OCI-LY3 (cell line): ENCODE results near the gene KCNH5.

Experiments used
- H2AFZ ChIP-seq: fragments of 200-600, 300-600 bp; shearing (Covaris generic); 2 replicates; pipeline ENCODE4 v1.6.0; 2014; ENCODE audit warnings: antibody characterized with exemption, low read depth, low read length
- H3K27ac ChIP-seq: fragments of 200-600, 300-600 bp; sonication (generic); 2 replicates; pipeline ENCODE4 v1.5.1; 2014; ENCODE audit warnings: mild to moderate bottlenecking, low read length, moderate library complexity, mixed read lengths
- H3K27me3 ChIP-seq: fragments of 200-600, 300-600 bp; sonication (generic); 2 replicates; pipeline ENCODE4 v1.6.1; 2014; ENCODE audit warnings: low read depth, low read length, mixed read lengths
- H3K36me3 ChIP-seq: fragments of 200-600, 300-600 bp; sonication (generic); replicated peaks from 2 replicates; pipeline ENCODE3; 2014; ENCODE audit warnings: low read depth, low read length, mixed read lengths
- H3K4me1 ChIP-seq: fragments of 300-600, 200-600 bp; sonication (generic); 2 replicates; pipeline ENCODE4 v1.6.1; 2014; ENCODE audit warnings: low read length, mixed read lengths
- H3K4me2 ChIP-seq: fragments of 200-600, 300-600 bp; sonication (generic); 2 replicates; pipeline ENCODE4 v1.6.1; 2014; ENCODE audit warnings: low read length, mixed read lengths
- H3K4me3 ChIP-seq: fragments of 300-600, 200-600 bp; sonication (generic); 2 replicates; pipeline ENCODE4 v1.5.1; 2014; ENCODE audit warnings: antibody characterized with exemption, mild to moderate bottlenecking, low read length, moderate library complexity
- H3K79me2 ChIP-seq: fragments of 300-600, 200-600 bp; shearing (Covaris generic); 2 replicates; pipeline ENCODE4 v1.6.1; 2014; ENCODE audit warnings: mild to moderate bottlenecking, low read length, mixed read lengths
- H3K9ac ChIP-seq: fragments of 300-600, 200-600 bp; shearing (Covaris generic); 2 replicates; pipeline ENCODE4 v1.6.0; 2014; ENCODE audit warnings: mild to moderate bottlenecking, low read length, moderate library complexity
- H3K9me3 ChIP-seq: fragments of 200-600, 300-600 bp; shearing (Covaris generic); 2 replicates; pipeline ENCODE4 v1.6.1; 2014; ENCODE audit warnings: low read length, mixed read lengths; ENCODE audit not compliant: insufficient read depth
- H4K20me1 ChIP-seq: fragments of 200-600, 300-600 bp; sonication (generic); 2 replicates; pipeline ENCODE4 v1.6.1; 2016; ENCODE audit warnings: low read length, mixed read lengths; ENCODE audit not compliant: insufficient read depth
- EZH2phosphoT487 ChIP-seq: fragments of 200-600 bp; shearing (Covaris generic); IDR thresholded peaks from 2 replicates; pipeline ENCODE4 v1.6.1; 2018; ENCODE audit warnings: antibody characterized with exemption, mixed run types, low read depth
- TF ChIP-seq, protein P1 (sequence below): fragments of 200-600, 300-600 bp; sonication (generic); IDR thresholded peaks from 2 replicates; pipeline ENCODE4 v1.5.1; 2014; ENCODE audit warnings: antibody characterized with exemption, low read length, low read depth

KCNH5 gene

GRCh38 chr14:62946221-62946620 is 99.0 kb downstream of the KCNH5 start:
- Histone ChIP-seq H3K4me2 (no peak overlapping the region), H3K4me1 (no peaks in the 10 kb centered on the region)
- TF ChIP-seq EZH2phosphoT487: no peak
- TF ChIP-seq, protein P1, sequence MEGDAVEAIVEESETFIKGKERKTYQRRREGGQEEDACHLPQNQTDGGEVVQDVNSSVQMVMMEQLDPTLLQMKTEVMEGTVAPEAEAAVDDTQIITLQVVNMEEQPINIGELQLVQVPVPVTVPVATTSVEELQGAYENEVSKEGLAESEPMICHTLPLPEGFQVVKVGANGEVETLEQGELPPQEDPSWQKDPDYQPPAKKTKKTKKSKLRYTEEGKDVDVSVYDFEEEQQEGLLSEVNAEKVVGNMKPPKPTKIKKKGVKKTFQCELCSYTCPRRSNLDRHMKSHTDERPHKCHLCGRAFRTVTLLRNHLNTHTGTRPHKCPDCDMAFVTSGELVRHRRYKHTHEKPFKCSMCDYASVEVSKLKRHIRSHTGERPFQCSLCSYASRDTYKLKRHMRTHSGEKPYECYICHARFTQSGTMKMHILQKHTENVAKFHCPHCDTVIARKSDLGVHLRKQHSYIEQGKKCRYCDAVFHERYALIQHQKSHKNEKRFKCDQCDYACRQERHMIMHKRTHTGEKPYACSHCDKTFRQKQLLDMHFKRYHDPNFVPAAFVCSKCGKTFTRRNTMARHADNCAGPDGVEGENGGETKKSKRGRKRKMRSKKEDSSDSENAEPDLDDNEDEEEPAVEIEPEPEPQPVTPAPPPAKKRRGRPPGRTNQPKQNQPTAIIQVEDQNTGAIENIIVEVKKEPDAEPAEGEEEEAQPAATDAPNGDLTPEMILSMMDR: no peak

DNA sequence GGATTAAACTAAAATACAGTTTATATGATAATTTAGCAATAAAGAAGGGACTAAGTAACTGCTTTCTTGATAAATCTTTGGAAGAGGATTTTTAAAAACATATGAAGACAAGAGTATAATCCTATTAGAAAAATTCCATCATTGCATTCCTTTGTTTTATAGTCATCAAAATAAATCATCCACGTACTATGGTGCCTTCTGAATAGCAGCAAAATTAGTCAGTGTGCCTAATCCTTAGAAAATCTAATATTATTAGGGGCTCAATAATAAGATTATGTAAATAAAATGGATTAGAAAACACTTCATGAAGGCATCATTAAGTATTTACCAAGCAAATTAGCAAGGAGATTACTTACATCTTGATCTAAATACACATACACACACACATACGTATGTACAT is 102.1 kb downstream of the KCNH5 start:
- Histone ChIP-seq H3K9ac (no peak overlapping the region), H4K20me1 (no peaks in the 10 kb centered on the region), H3K27me3 (no peaks in the 10 kb centered on the region), H3K79me2 (no peaks in the 10 kb centered on the region), H3K36me3 (no peaks in the 10 kb centered on the region), H3K4me1 (no peaks in the 10 kb centered on the region), H3K4me2 (no peak overlapping the region), H3K27ac (no peak overlapping the region), H2AFZ (no peak overlapping the region), H3K4me3 (no peak overlapping the region), H3K9me3 (no peaks in the 10 kb centered on the region)
- TF ChIP-seq EZH2phosphoT487: no peak
- TF ChIP-seq, protein P1: no peak

More at GRCh38 chr14:62946221-62946620, 99.0 kb downstream of the KCNH5 start:
- H3K27me3 ChIP-seq: no peaks in the 10 kb centered on the region
- no peak overlapping the region for H3K27ac ChIP-seq
- no peak overlapping the region for H2AFZ ChIP-seq
- H3K9ac ChIP-seq: no peak overlapping the region
- H4K20me1 ChIP-seq: no peaks in the 10 kb centered on the region
- no peaks in the 10 kb centered on the region for H3K9me3 ChIP-seq
- no peaks in the 10 kb centered on the region for H3K36me3 ChIP-seq
- no peak overlapping the region for H3K4me3 ChIP-seq
- no peaks in the 10 kb centered on the region for H3K79me2 ChIP-seq

DNA sequence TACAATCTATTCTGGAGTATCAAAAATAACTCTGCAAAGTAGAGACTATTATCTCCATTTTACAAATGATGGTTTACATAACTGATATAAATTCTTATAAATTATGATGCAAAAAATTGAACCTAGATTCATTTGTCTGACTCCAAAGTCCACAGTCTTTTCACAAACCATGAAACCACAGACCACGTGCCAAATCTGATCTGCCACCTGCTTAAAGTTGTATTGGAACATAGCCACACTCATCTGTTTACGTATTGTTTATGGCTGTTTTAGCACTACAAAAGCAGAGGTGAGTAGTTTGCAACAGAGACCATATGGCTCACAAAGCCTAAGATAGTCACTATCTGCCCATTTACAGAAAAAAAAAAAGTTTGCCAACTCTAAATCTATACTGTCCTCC is 105.3 kb downstream of the KCNH5 start:
- H3K36me3 ChIP-seq: no peaks in the 10 kb centered on the region
- H3K4me2 ChIP-seq: no peak overlapping the region
- no peaks in the 10 kb centered on the region for H3K27me3 ChIP-seq
- TF ChIP-seq, protein P1: no peak
- no peak for TF ChIP-seq EZH2phosphoT487
- H4K20me1 ChIP-seq: no peaks in the 10 kb centered on the region
- no peak overlapping the region for H3K9ac ChIP-seq
- H3K9me3 ChIP-seq: no peaks in the 10 kb centered on the region
- no peaks in the 10 kb centered on the region for H3K4me1 ChIP-seq
- no peak overlapping the region for H3K27ac ChIP-seq
- H2AFZ ChIP-seq: no peak overlapping the region
- no peaks in the 10 kb centered on the region for H3K79me2 ChIP-seq
- no peak overlapping the region for H3K4me3 ChIP-seq

DNA sequence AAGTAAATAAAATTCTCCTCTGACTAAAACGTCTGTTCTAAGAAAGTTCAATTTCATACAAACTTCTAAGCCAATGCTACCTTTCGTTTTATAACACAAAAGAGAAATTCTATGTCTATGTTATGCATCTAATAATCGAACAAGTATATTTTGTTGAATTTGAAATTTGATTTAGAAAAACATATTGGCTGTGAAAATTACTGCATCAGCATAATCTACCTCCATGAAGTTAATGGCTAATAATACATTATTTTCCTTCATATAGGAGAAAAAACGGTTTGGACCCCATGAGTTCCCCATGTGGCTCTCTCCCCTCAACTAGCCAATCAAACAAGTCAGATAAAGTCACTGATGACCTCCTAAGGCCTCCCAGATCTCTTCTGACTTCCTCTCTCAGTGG is 106.5 kb downstream of the KCNH5 start:
- TF ChIP-seq EZH2phosphoT487: no peak
- TF ChIP-seq, protein P1: no peak
- Histone ChIP-seq H3K4me2 (no peak overlapping the region), H3K4me1 (no peaks in the 10 kb centered on the region), H3K79me2 (no peaks in the 10 kb centered on the region), H2AFZ (no peak overlapping the region), H3K27me3 (no peaks in the 10 kb centered on the region), H3K9ac (no peak overlapping the region), H3K9me3 (no peaks in the 10 kb centered on the region), H3K36me3 (no peaks in the 10 kb centered on the region), H3K27ac (no peak overlapping the region), H3K4me3 (no peak overlapping the region), H4K20me1 (no peaks in the 10 kb centered on the region)
